Medulla oblongata (tissue), 1 donor: ENCODE data around the gene PRDX5.

Experiments used
- DNase-seq: peaks from one replicate; pipeline ENCODE4 v3.0.0-alpha.2; 2015; ENCODE audit errors: extremely low spot score

Gene PRDX5

GRCh38 chr11:64324692-64325469, 7.0 kb downstream of the PRDX5 start:
- DNase-seq = no peak

- no peak for DNase-seq
These were observed 9.5 kb downstream of the PRDX5 start for GRCh38 chr11:64327375-64327774.

DNA sequence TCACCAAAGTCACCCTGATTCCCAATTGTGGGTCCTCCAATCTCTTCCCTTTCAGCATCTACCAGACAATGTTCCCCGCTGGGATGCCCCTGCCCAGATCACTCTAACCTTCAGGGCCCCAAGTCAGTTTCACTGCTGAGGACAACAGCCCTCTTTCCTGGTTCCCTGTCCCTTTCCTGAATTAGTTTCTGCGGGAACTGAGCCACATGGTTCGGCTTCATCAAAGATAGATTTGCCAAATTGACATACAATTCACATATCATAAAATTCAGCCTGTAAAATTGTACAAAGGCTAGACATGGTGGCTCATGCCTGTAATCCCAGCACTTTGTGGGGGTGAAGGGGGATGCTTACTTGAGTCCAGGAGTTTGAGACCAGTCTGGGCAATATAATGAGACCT, 10.1 kb downstream of the PRDX5 start:
- no peak for DNase-seq

DNA sequence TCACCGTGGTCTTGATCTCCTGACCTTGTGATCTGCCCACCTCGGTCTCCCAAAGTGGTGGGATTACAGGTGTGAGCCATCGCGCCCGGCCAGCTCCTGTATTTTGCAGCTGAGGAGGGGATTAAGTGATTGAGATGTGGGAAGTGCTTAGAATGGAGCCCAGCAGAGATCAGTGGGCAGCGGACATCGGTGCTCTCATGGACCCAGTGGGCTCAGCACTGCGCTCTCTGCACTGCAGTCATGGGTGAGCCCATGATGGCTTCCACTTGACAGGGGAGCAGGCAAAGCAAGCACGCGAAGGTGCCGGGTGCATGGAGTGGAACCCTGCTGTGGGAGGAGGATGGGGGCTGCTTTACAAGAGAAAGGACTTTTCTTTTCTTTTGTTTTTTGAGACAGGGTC, 13.0 kb downstream of the PRDX5 start:
- no peak for DNase-seq

- DNase-seq = peak; percentile 56
These were observed 13.8 kb downstream of the PRDX5 start for GRCh38 chr11:64331569-64332371.

- DNase-seq = no peak
These were observed 15.6 kb downstream of the PRDX5 start for GRCh38 chr11:64333556-64333955.

DNA sequence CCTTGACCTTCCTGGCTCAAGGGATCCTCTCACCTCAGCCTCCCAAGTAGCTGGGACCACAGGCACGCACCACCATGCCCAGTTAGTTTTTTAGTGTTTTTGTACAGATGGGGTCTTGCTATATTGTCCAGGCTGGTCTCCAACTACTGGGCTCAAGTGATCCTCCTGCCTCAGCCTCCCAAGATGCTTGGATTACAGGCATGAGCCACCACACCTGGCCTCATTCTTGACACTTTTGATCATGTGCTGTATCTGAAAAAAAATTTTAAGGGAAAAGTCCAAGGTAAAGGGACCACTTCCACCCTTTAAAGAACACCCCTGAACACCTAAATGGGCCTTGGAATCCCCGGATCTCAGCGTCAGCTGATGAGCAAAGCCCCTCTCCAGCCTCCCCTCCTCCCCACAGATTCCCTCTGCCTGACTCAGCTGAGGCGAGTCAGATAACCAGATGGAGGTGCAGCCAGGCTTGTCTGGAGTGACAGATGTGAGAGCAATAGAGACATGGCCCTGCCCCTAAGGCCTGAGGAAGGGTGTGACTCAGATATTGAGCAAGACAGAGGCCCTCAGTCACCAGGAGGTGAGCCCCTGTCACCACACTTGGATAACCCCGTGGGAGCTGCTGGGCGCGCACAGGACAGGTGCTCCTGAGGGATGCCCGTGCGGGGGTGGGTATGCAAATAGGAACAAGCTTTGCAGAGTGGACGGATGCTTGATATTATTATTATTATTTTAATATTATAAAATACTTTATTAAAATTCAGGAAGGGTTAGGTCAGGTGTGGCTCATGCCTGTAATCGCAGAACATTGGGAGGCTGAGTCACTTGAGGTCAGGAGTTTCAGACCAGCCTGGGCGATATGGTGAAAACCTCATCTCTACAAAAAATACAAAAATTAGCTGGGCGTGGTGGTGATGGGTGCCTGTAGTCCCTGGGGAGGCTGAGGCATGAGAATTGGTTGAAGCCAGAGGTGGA, 17.1 kb downstream of the PRDX5 start:
- DNase-seq = no peak

DNA sequence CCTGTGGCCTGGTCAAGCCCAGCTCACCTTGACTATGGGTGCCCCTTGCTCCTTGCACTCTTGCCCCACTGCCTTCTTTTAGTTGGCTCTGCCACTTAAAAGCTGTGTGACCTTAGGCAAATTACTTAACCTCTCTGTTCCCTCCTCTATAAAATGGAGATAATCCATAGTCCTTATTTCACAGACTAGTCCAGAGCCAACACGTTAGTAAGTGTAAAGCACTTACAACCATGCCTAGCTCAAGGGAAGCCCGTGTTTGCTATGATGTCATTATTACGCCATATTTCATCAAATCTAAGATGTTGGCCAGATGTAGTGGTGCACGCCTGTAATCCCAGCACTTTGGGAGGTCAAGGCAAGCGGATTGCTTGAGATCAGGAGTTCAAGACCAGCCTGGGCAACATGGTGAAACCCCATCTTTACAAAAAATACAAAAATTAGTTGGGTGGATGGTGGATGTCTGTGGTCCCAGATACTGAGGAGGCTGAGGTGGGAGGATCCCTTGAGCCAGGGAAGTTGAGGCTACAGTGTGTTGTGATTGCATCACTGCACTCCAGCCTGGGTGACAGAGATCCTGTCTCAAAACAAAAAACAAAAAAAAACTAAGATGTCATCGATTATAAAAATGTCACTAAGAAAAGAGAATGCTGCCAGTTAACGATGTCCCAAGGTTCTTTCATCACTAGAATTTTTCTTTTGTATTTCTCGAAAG, 19.8 kb downstream of the PRDX5 start:
- DNase-seq = no peak

DNA sequence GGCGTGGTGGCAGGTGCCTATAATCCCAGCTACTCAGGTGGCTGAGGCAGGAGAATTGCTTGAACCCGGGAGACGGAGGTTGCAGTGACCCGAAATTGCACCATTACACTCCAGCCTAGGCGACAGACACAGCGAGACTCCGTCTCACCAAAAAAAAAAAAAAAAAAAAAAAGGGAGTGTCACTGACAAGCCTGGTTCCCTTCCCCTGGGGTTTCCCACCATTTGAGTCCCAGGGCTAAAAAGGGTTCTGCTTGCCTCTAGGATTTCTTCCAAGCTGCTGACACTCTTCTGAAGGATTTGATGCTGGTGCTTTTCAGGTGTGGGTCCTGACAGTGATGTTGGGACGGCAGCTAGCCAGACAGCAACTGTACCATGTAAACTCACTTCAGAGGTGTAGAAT, 20.8 kb downstream of the PRDX5 start:
- DNase-seq = no peak

- DNase-seq = no peak
These were observed 21.4 kb downstream of the PRDX5 start for GRCh38 chr11:64339286-64339685.

- DNase-seq = peak; percentile 60
These were observed 22.0 kb downstream of the PRDX5 start, which contains the start of gene CCDC88B for GRCh38 chr11:64339754-64340408. CCDC88B (plus strand) TSS chr11:64340204; CDS start chr11:64340267, 63 bp downstream.

DNA sequence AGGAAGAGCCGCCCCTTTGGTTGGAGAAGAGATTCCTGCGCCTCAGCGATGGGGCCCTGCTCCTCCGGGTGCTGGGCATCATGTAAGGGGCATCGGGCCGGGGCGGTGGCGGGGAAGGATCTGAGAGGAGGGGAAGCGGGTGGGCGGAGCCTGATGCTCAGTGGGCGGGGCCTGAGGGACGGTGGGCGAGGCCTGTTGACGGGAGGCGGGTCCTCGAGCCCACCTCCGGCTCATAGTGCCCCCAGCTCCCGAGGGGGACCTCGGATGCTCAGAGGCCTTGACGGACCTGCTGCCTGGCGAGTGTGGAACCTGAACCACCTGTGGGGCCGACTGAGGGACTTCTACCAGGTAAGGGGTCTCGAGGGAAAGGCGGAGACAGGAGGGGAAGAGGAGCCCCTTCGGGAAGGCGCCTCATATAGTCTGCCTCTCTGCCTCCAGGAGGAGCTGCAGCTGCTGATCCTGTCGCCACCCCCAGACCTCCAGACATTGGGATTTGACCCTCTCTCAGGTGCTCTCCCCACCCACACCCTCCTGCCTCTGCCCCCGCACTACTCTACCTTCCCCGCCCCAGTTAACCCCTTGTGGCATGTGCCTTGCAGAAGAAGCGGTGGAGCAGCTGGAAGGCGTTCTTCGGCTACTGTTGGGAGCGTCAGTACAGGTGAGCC, 22.9 kb downstream of the PRDX5 start:
- no peak for DNase-seq

DNA sequence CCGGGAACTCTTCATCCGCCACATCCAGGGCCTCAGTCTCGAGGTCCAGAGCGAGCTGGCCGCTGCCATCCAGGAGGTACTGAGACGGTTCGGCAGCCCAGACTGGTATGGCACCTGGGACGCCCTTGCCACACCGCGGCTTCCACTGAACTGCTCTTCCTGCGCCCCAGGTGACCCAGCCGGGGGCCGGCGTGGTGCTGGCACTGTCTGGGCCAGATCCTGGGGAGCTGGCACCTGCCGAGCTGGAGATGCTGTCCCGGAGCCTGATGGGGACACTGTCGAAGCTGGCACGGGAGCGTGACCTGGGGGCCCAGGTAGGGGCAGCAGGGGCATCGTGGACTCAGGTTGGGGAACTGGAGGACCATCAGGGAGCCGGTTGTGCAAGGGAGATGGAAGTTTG, 23.5 kb downstream of the PRDX5 start:
- DNase-seq = no peak

DNA sequence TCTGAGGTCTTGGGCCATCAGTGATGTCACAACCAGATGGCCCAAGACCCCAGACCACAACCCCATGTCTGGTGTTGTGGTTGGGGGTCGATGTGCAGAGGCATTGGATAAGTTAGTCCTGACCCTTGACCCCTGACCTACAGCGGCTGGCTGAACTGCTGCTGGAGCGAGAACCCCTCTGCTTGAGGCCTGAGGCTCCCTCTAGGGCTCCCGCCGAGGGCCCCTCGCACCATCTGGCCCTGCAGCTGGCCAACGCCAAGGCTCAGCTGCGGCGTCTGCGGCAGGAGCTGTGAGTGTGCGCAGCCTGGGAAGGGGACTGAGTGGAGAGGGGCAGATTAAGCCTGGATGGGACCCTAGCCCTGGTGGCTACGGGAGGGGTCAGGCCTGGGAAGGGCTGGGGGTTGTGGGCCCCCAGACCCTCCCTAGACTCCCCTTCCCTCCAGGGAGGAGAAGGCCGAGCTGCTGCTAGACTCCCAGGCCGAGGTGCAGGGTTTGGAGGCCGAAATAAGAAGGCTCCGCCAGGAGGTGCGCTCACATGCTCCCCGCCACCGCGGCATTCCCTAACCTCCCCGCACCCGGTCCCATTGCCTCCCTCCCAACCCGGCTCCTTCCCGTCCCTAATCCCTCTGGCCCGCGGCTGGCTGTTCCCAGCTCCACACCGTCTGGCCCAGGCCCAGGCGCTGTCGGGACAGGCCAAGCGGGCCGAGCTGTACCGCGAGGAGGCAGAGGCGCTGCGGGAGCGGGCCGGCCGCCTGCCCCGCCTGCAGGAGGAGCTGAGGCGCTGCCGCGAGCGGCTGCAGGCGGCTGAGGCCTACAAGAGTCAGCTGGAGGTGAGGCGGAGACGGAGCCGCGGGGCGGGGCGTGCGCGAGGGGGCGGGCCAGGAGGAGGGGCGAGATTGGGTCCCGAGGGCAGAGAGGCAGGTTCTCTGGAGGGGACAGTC, 24.2 kb downstream of the PRDX5 start:
- DNase-seq = peak; percentile 76

GRCh38 chr11:64342869-64343745, 25.2 kb downstream of the PRDX5 start:
- DNase-seq = no peak

- no peak for DNase-seq
These were observed 26.0 kb downstream of the PRDX5 start for GRCh38 chr11:64343767-64344559.

DNA sequence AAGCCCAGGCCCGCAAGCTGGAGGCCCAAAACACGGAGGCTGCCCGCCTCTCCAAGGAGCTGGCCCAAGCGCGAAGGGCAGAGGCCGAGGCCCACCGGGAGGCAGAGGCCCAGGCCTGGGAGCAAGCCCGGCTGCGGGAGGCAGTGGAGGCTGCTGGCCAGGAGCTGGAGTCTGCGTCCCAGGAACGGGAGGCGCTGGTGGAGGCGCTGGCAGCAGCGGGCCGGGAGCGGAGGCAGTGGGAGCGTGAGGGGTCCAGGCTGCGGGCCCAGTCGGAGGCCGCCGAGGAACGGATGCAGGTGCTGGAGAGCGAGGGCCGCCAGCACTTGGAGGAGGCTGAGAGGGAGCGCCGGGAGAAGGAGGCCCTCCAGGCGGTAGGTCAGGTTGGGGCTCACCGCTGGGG, 26.9 kb downstream of the PRDX5 start:
- no peak for DNase-seq
